ENCODE data around the gene ANKRD9.

ANKRD9 gene

DNA sequence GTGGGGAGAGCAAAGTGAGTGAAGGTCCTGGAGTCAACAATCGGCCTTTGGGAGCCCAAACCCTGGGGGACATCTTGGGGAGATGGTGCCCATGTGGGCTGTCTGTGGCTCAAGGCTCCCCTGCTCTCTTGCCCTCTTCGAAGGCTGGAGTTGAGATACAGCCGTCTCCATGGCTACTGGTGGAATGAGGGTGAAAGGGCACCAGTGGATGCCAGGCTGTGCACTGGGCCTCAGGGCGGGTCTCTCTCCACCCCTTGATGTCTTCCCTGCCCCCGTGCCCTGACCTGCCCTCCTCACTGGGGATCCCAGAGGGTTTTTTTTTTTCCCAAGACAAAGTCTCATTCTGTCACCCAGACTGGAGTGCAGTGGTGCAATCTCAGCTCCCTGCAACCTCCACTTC is 2.0 kb upstream of the ANKRD9 start:
- no peak overlapping the region for H3K27ac ChIP-seq (ENCODE audit: low read depth, low read length, poor library complexity, severe bottlenecking)
- H4K20me1 ChIP-seq (ENCODE audit: insufficient read depth, low read length) = no peaks in the 10 kb centered on the region
- H3K79me2 ChIP-seq (ENCODE audit: insufficient read depth, low read length) = no peaks in the 10 kb centered on the region
- H3K4me2 ChIP-seq (ENCODE audit: low read length) = no peak overlapping the region
- no peaks in the 10 kb centered on the region for H3F3A ChIP-seq (ENCODE audit: insufficient read depth, low read length)
- no peak overlapping the region for H2AFZ ChIP-seq (ENCODE audit: low read length)
- no peaks in the 10 kb centered on the region for H3K9me2 ChIP-seq (ENCODE audit: low read depth, low read length)
- no peak overlapping the region for H3K4me3 ChIP-seq (ENCODE audit: low read depth, low read length, poor library complexity, severe bottlenecking)
- H3K9ac ChIP-seq (ENCODE audit: low read length) = no peak overlapping the region
- TF ChIP-seq, protein P1, sequence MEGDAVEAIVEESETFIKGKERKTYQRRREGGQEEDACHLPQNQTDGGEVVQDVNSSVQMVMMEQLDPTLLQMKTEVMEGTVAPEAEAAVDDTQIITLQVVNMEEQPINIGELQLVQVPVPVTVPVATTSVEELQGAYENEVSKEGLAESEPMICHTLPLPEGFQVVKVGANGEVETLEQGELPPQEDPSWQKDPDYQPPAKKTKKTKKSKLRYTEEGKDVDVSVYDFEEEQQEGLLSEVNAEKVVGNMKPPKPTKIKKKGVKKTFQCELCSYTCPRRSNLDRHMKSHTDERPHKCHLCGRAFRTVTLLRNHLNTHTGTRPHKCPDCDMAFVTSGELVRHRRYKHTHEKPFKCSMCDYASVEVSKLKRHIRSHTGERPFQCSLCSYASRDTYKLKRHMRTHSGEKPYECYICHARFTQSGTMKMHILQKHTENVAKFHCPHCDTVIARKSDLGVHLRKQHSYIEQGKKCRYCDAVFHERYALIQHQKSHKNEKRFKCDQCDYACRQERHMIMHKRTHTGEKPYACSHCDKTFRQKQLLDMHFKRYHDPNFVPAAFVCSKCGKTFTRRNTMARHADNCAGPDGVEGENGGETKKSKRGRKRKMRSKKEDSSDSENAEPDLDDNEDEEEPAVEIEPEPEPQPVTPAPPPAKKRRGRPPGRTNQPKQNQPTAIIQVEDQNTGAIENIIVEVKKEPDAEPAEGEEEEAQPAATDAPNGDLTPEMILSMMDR (IDR thresholded peaks at IDR 0.05; ENCODE audit: low read length) = no peak
- TF ChIP-seq EZH2 (IDR thresholded peaks at IDR 0.05; ENCODE audit: borderline replicate concordance, low read length) = no peak
- no peaks in the 10 kb centered on the region for H3K9me3 ChIP-seq (ENCODE audit: low read length)
- no peaks in the 10 kb centered on the region for H3K36me3 ChIP-seq (ENCODE audit: insufficient read depth, low read length)
- H3K27me3 ChIP-seq (ENCODE audit: insufficient read depth, low read length) = no peaks in the 10 kb centered on the region
- peaks cover 9% of the 10 kb centered on the region for H3K4me1 ChIP-seq (ENCODE audit: insufficient read depth, low read length, severe bottlenecking)

DNA sequence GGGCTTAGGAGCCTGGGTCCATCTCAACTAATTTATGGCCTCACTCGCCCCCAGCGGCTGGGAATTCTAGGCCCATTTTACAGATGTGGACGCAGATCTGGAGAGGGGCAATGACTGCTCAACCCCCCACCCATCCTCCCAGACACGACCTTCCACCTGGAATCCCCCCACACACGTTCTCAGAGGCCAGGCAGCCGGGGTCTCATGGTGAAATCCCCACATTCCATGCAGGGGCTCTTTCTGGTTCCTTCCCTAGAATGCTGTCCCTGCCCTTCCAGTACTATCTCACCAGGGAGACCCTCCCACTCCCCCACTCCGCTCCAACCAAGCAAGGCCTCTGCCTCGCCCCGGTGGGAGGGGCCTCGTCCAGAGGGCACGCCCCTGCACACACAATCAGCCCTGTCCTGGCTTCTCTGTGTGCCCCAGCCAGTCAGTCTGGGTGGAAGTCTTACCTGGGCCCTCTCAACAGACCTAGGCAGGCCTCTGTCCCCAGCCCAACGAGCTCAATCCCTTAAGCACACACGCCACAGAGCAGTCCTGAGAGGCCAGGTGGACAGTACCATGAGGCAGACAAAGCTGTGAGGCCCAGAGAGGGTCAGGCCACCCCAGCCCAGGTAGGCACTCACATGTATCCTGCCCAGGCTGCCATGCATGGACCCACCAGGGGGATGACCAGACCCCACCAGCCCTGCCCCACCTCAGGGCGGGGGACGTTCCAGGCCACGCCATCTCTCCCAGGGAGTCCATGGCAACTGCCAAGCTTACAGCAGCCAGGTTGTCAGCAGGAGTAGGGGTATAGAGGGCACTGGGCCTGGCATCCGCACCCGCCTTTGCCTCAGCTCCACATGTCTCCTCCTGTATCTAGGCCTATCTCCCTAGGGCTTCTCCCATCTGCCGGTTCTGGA is 1.3 kb upstream of the ANKRD9 start:
- Histone ChIP-seq H3K27me3 (ENCODE audit: insufficient read depth, low read length) (no peaks in the 10 kb centered on the region), H3K9me2 (ENCODE audit: low read depth, low read length) (no peaks in the 10 kb centered on the region), H3K4me2 (ENCODE audit: low read length) (peak overlapping the region; percentile 74), H3F3A (ENCODE audit: insufficient read depth, low read length) (no peaks in the 10 kb centered on the region), H3K27ac (ENCODE audit: low read depth, low read length, poor library complexity, severe bottlenecking) (no peak overlapping the region), H3K36me3 (ENCODE audit: insufficient read depth, low read length) (no peaks in the 10 kb centered on the region), H3K9me3 (ENCODE audit: low read length) (no peaks in the 10 kb centered on the region), H3K4me3 (ENCODE audit: low read depth, low read length, poor library complexity, severe bottlenecking) (peak overlapping the region; percentile 80), H3K4me1 (ENCODE audit: insufficient read depth, low read length, severe bottlenecking) (peaks cover 5% of the 10 kb centered on the region), H3K9ac (ENCODE audit: low read length) (peak overlapping the region; percentile 75; the same call in 1 of the 2 replicates), H4K20me1 (ENCODE audit: insufficient read depth, low read length) (no peaks in the 10 kb centered on the region), H2AFZ (ENCODE audit: low read length) (no peak overlapping the region), H3K79me2 (ENCODE audit: insufficient read depth, low read length) (no peaks in the 10 kb centered on the region)
- TF ChIP-seq, protein P1 (IDR thresholded peaks at IDR 0.05; ENCODE audit: low read length) = no peak
- TF ChIP-seq EZH2 (IDR thresholded peaks at IDR 0.05; ENCODE audit: borderline replicate concordance, low read length) = no peak

- Histone ChIP-seq H3K27ac (ENCODE audit: low read depth, low read length, poor library complexity, severe bottlenecking) (peak overlapping the region; percentile 66), H3K79me2 (ENCODE audit: insufficient read depth, low read length) (no peaks in the 10 kb centered on the region), H3K36me3 (ENCODE audit: insufficient read depth, low read length) (no peaks in the 10 kb centered on the region), H3K4me2 (ENCODE audit: low read length) (peak overlapping the region; percentile 79), H3K4me1 (ENCODE audit: insufficient read depth, low read length, severe bottlenecking) (peaks cover 5% of the 10 kb centered on the region), H3F3A (ENCODE audit: insufficient read depth, low read length) (no peaks in the 10 kb centered on the region), H3K9me2 (ENCODE audit: low read depth, low read length) (no peaks in the 10 kb centered on the region), H3K27me3 (ENCODE audit: insufficient read depth, low read length) (no peaks in the 10 kb centered on the region), H3K9me3 (ENCODE audit: low read length) (no peaks in the 10 kb centered on the region), H3K9ac (ENCODE audit: low read length) (peak overlapping the region; percentile 51; the same call in 1 of the 2 replicates), H3K4me3 (ENCODE audit: low read depth, low read length, poor library complexity, severe bottlenecking) (peak overlapping the region; percentile 61), H4K20me1 (ENCODE audit: insufficient read depth, low read length) (no peaks in the 10 kb centered on the region), H2AFZ (ENCODE audit: low read length) (no peak overlapping the region)
- TF ChIP-seq, protein P1 (IDR thresholded peaks at IDR 0.05; ENCODE audit: low read length) = no peak
- no peak for TF ChIP-seq EZH2 (IDR thresholded peaks at IDR 0.05; ENCODE audit: borderline replicate concordance, low read length)
Observed at GRCh38 chr14:102508774-102509745, 516 bp downstream of the ANKRD9 start.

All from OCI-LY1 (cell line).